Motor neuron (in vitro differentiated cells): Measurements from ENCODE around the gene TMIE. TPM values are rescaled to one million over a fixed set of nuclear protein-coding genes. Genes with fewer than 3 reads are reported as not detected.
A peak's percentile ranks its signal among the peaks of the same experiment; 100 is the strongest.

Source experiments
- ATAC-seq, 8 experiments: fragments of 200-7000 bp; cut with Tn5 transposase; replicated peaks in 6 of 8; 2 replicates each; pipeline ENCODE4 v1.8.0; 2021; ENCODE audit warnings: mild to moderate bottlenecking in 8 of 8, moderate library complexity in 8 of 8
- H3K27ac ChIP-seq, 2 donors: fragments of 250-450 bp; sonication (Bioruptor Pico); 2 replicates each; pipeline ENCODE4 v1.9.0; 2021; ENCODE audit warnings: antibody characterized with exemption in 2 of 2, mild to moderate bottlenecking in 2 of 2, moderate library complexity in 1 of 2
- H3K4me1 ChIP-seq, 2 donors: fragments of 250-450 bp; sonication (Bioruptor Pico); replicated peaks in 1 of 2; 2 replicates each; pipeline ENCODE4 v1.6.1; 2021; ENCODE audit warnings: antibody characterized with exemption in 2 of 2, mild to moderate bottlenecking in 2 of 2, moderate library complexity in 1 of 2
- H3K4me3 ChIP-seq, 5 donors: fragments of 250-450 bp; sonication (Bioruptor Pico); 2 replicates each; pipeline ENCODE4 v1.9.0; 2021; ENCODE audit warnings: antibody characterized with exemption in 5 of 5, mild to moderate bottlenecking in 5 of 5, moderate library complexity in 4 of 5
- WGBS, 10 experiments: fragments of 450-650 bp; shearing (Covaris generic); methylation state at CpG; one replicate each; pipeline ENCODE4 v1.0.0; 2022; 5-methylcytosine and 5-hydroxymethylcytosine counted together
- in situ Hi-C, 9 experiments: fragments of 400-800 bp; cut with MboI; loops; one replicate each; pipeline ENCODE4 v1.15.0; 2021; ENCODE audit warnings: low sequenced_read_pairs in 9 of 9, low pct_unique_long_range_greater_than_20kb in 2 of 9; ENCODE audit not compliant: unreplicated experiment in 9 of 9
- total RNA-seq, 8 experiments: library from RNA; unstranded; fragments of 300-600 nt; gene quantifications; 2 replicates each; pipeline versions ENCODE4 v1.2.3 to v1.2.4, GENCODE V29; 2022

The TMIE gene
- total RNA-seq, 8 experiments from 2014 or later, result 0.25 to 2.6 (median 0.82) TPM; not detected in 2

DNA sequence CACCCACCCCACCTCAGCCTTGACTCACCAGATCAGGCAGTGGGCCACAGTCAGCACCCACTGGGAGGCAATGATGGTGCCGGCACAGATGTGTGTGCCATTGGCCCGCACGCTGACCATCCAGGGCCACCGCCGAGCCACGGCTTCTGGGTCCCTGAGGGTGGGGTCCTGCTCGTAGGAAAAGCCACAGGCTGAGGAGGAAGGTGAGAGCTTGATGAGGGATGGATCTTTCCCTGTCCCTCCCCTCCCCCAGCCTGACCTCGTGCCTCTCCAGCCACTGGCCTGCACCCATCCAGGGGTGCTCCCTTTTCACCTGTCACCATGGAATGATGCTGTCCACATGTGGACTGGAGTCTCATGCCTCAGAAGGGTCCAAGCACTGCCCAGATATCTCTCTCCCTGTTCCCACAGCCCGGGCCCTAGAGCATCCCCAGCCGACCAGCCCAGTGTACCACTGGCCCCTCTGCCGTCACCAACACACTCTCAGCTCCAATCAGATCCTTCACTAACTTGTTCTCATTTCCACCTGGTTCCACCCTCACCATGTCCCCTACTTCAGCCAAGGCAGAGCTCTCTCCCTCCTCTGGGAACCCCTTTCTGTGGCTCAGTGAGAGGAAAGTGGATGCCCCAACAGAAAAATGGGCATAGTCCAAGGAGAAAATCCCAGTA is 14.4 kb downstream of the TMIE start:
- H3K4me3 ChIP-seq, result no peak overlapping the region
- H3K27ac ChIP-seq, result no peak overlapping the region
- 20 to 100% (median 83%) methylated on average over 1 to 8 of the region's 11 CpGs; no CpG with 5 or more reads in 5 of the 10 experiments for WGBS, 10 experiments
- H3K4me1 ChIP-seq, result peaks cover 4 to 6% of the 10 kb centered on the region in 2 donors
- in situ Hi-C loops, result loop anchor here in 8 of 9 experiments (10.0 to 25.0 kb wide), 5 partner anchors 169 to 647 kb away; partner anchors contain the start of gene PTH1R (in 5 of the 8)
- ATAC-seq, result no peak

DNA sequence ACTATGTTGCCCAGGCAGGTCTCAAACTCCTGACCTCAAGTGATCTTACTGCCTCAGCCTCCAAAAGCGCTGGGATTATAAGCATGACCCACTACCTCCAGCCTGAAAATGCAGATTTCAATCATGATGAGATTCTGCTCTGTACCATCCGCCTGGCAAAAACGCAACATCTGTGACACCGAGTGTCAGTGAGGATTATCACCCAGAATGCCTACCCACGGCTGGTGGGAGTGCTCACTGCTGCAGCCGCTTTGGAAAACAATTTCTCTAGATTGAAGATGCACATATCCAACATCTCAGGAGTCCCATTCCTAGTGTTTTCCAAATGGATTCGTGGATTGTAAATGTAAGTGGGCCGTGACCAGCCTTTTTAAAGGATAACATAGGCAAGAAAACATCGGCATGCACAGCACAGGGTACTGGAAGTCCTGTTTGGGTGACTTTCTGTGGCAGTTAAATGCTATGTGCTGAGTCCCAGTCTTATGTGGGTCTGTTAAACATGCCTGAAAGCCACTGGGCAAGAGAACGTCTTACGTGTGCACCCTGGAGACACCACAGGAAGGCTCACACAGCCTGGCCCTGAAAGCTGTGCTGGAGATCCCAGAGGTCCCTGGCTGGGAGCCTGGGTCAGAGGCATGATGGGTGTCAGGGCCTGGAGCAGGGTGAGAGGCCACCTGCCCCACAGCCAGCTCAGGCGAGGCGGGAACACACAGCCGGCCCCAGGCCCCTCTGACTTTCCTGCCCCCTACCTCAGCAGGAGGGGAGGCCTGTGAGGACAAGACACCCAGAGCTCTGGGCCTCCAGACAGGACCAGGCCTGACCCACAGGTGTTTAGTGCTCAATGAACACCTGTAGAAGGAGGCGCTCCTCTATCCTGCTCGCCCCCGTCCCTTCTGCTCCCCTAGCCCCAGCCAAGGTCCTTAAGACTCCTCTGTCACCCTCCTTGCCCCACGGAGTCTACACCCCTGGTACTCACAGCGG is 15.6 kb downstream of the TMIE start:
- in situ Hi-C loops, result loop anchor here in 8 of 9 experiments (10.0 to 25.0 kb wide), 5 partner anchors 168 to 646 kb away; partner anchors contain the start of gene PTH1R (in 5 of the 8)
- no peak for ATAC-seq
- no peak overlapping the region for H3K4me3 ChIP-seq
- 53 to 100% (median 86%) methylated on average over 1 to 7 of the region's 19 CpGs; no CpG with 5 or more reads in 4 of the 10 experiments for WGBS, 10 experiments
- no peak overlapping the region for H3K27ac ChIP-seq
- no peaks in the 10 kb centered on the region for H3K4me1 ChIP-seq

DNA sequence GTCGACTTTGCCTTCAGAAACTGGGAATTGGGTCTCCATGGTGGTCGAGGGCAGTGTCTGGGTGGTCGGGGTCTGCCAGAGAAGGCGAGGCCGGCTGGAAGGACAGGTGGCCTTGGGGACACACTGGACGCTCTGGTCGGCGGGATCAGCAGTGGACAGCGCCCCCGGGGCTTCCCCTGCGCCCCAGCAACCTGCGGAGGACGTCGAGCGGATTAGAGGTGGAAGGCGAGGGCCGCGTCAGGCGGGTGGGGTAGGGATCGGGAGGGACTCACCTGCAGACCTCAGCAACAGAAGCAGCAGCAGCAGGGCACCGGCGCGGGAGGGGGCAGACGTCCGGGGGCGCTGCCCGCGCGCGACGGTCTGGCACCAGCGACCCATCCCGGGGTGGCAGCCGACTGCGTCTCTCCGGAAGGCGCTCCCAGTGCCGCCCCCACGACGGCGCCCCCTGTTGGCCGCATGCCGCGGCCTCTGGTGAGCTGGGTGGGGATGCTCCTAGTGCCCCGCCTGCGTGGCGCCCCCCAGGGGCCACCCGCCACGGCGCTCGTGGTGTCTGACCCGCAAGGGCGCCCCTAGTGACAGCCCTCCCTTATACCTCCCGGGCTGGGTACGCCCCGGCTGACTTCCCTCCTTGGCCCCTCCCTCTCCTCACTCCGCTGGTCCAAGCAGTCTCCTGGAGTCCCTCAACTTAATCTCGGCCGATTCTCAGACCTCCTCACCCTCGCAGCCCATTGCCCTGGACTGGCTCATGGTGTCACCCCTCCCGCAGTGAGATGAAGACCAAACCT is 16.4 kb downstream of the TMIE start, which contains the start of gene PRSS50:
Gene PRSS50 (minus strand): TSS at position 423 of the 785 bp plus-strand sequence. CDS start 45 bp downstream, at position 378.
- in situ Hi-C loops, result loop anchor here in 8 of 9 experiments (10.0 to 25.0 kb wide), 5 partner anchors 167 to 645 kb away; partner anchors contain the start of gene PTH1R (in 5 of the 8)
- peak in 1 of 8 experiments; percentile 78 for ATAC-seq
- WGBS, 10 experiments, result 65 to 100% (median 80%) methylated on average over 1 to 3 of the region's 61 CpGs; no CpG with 5 or more reads in 6 of the 10 experiments
- no peaks in the 10 kb centered on the region for H3K4me1 ChIP-seq
- no peak within 1 kb of the TSS for H3K4me3 ChIP-seq
- H3K27ac ChIP-seq, result no peak within 1 kb of the TSS

DNA sequence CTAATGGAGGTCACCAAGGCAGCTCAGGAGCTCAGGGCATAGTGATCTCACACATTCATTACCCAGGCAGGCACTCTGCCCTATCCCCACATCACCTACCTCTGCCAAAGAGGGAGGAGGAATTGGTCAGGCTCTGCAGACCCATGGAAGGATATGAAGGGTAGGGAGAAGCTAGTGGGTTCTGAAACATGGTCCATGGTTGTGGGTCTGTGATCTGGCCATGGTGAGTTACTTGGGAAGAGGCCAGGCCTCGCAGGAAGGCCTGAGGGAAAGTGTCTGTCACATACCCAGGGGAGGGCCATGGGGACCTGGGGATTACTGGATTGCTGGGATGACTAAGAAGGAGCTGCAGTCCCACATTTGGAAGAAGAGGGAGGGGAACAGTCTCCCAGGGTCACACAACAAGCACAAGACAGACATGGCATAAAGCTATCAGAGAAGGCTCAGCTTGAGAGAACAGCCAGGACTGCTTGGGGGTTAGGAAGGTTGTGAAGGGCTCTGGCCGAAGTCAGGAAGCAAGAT is 17.9 kb downstream of the TMIE start:
- no peak overlapping the region for H3K4me3 ChIP-seq
- H3K4me1 ChIP-seq, result no peaks in the 10 kb centered on the region
- ATAC-seq, result no peak
- in situ Hi-C loops, result loop anchor here in 8 of 9 experiments (10.0 to 25.0 kb wide), 5 partner anchors 166 to 643 kb away; partner anchors contain the start of gene PTH1R (in 5 of the 8)
- 29 to 83% (median 69%) methylated on average over 1 to 2 of the region's 2 CpGs; no CpG with 5 or more reads in 6 of the 10 experiments for WGBS, 10 experiments
- H3K27ac ChIP-seq, result no peak overlapping the region

DNA sequence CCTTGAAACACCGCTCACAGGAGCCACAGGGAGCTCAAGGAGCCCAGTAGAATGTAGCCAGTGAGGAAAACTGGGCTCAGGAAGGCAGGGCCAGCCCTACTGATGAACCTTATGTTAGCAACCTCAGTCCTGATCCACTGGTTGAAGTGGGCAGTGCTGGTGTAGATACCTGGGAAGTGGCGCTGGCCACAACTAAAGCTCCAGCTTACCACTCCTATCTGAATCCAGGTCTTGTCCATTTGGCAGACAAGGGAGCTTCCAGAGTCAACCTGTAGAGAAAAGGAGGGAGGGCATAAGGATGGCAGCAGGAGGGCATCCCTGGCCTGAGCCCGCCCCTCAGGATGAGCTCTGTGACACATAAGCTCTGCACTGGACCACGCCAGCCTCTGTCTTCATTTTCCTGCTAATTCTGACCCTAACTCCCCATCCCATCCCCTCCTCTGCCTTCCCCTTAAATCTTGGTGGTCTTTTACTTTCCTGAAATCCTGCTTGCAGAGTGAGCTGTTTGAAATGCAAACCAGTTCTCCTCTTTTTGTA is 18.6 kb downstream of the TMIE start:
- 40 to 87% (median 65%) methylated on average over 1 to 4 of the region's 4 CpGs; no CpG with 5 or more reads in 4 of the 10 experiments for WGBS, 10 experiments
- H3K4me1 ChIP-seq, result no peaks in the 10 kb centered on the region
- in situ Hi-C loops, result loop anchor here in 8 of 9 experiments (10.0 to 25.0 kb wide), 5 partner anchors 165 to 642 kb away; partner anchors contain the start of gene PTH1R (in 5 of the 8)
- H3K27ac ChIP-seq, result no peak overlapping the region
- no peak for ATAC-seq
- H3K4me3 ChIP-seq, result no peak overlapping the region

DNA sequence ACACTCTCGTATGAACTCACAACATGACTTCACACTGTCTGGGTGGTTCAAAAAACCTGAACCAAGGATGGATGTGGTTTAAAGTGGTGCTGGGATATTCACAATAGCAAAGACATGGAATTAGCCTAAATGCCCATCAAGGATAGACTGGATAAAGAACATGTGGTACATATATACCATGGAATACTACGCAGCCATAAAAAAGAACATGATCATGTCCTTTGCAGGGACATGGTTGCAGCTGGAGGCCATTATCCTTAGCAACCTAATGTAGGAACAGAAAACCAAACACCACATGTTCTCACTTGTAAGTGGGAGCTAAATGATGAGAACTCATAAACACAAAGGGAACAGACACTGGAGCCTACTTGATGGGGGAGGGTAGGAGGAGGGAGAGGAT is 19.8 kb downstream of the TMIE start:
- no peak for ATAC-seq
- no peaks in the 10 kb centered on the region for H3K4me1 ChIP-seq
- in situ Hi-C loops, result loop anchor here in 7 of 9 experiments (25.0 kb wide), 4 partner anchors 166 to 641 kb away; partner anchors contain the start of gene PTH1R (in 5 of the 7)
- no peak overlapping the region for H3K27ac ChIP-seq
- 0 to 100% (median 64%) methylated on average over 1 to 2 of the region's 2 CpGs; no CpG with 5 or more reads in 2 of the 10 experiments for WGBS, 10 experiments
- H3K4me3 ChIP-seq, result no peak overlapping the region

DNA sequence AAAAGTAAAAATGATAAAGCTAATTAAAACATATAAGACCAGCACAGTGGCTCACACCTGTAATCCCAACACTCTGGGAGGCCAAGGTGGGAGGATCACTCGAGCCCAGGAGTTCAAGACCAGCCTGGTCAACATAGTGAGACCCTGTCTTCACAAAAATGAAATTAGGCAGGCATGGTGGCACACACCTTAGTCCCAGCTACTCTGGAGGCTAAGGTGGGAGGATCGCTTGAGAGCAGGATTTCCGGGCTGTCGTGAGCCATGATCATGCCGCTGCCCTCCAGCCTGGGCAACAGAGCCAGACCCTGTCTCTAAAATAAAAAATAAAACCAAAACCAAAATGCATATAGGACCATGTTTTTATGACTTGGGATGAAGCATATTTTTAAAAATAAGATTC is 21.3 kb downstream of the TMIE start:
- Histone ChIP-seq H3K27ac (no peak overlapping the region), H3K4me1 (no peaks in the 10 kb centered on the region), H3K4me3 (no peak overlapping the region)
- ATAC-seq, result no peak
- in situ Hi-C loops, result loop anchor here in 7 of 9 experiments (25.0 kb wide), 4 partner anchors 165 to 640 kb away; partner anchors contain the start of gene PTH1R (in 5 of the 7)
- WGBS, 10 experiments, result 71 to 100% (median 94%) methylated on average over 1 to 5 of the region's 5 CpGs; no CpG with 5 or more reads in 3 of the 10 experiments

DNA sequence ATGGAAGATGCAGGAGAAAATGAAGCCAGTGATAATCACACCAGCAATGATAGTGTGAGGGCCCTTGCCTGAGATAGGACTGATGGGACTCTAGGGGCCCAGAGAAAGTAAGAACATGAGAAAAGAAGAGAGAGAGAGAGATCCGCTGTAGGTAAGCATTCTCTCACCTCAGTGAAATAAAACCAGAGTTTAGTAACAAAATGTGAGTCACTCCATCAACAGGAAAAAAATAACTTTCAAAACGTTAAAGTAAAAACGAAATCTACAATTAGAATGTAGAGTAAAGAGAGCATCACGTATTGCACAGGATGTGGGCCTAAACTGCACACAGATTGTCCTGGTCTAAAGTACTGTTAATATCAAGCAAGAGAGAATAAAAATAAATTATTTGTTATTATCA is 23.2 kb downstream of the TMIE start:
- H3K27ac ChIP-seq, result no peak overlapping the region
- 45 to 88% (median 69%) methylated on average over 3 to 4 of the region's 4 CpGs for WGBS, 10 experiments
- in situ Hi-C loops, result loop anchor here in 7 of 9 experiments (25.0 kb wide), 4 partner anchors 163 to 638 kb away; partner anchors contain the start of gene PTH1R (in 5 of the 7)
- H3K4me1 ChIP-seq, result no peaks in the 10 kb centered on the region
- H3K4me3 ChIP-seq, result no peak overlapping the region
- ATAC-seq, result no peak

DNA sequence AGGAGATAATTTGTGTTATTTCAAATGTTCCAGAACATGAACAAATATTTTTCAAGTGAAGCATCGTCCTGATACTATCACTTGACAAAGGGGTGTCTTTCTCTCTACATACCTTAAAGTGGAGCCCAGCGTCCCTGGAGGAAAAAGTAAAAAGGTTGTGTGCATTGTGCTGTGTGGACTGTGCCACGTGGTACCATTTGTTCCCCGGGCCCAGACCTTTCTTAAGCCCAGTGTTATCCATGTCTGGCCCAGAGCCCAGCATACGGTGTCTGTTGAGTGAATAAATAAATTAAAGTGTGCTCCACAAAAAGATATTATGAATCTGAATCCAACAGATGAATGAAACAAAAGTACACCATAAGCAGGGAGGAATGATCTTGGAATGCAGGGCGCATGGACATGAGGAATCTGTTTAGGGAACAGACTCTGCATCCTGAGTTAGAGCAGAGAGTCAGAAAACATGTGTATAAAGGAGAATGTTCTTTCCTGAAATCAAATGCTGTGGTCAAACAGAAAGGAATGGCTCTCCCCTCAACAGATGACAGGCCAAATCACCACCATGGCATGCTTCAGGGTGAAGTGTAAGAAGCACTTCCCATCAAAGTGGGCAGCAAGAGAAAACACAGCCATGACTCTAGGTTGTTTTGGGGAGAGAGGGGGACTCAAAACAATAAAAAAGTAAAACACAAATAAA is 24.6 kb downstream of the TMIE start:
- Histone ChIP-seq H3K27ac (no peak overlapping the region), H3K4me1 (no peaks in the 10 kb centered on the region), H3K4me3 (no peak overlapping the region)
- in situ Hi-C loops, result loop anchor here in 1 of 9 experiments (25.0 kb wide), 1 partner anchor 112 kb away; no protein-coding TSS in a partner anchor
- WGBS, 10 experiments, result 0 to 82% (median 48%) methylated on average over 1 to 6 of the region's 6 CpGs; no CpG with 5 or more reads in 2 of the 10 experiments
- peak in 1 of 8 experiments; percentile 95 for ATAC-seq

DNA sequence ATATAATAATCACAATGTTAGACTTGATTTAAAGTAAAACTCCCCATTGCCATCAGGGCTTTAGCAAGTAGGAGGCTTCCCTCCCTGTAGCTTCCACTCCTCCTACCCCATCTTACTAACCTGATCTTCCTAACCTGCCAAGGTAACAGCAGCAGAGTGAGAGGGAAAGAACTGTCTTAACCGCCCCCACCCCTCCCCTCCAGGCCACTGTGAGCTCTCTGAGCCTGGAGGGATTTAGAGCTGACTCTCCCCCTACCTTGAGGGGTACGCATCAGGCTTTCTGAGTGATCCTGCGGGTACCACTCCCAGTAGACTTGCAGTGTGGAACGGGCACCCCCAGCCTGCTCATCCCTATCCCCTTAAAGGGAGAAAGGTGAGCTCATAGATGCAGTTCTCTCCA is 27.8 kb downstream of the TMIE start:
- WGBS, 10 experiments, result 20 to 100% (median 80%) methylated on average over 1 to 2 of the region's 4 CpGs; no CpG with 5 or more reads in 5 of the 10 experiments
- Histone ChIP-seq H3K4me3 (no peak overlapping the region), H3K4me1 (no peaks in the 10 kb centered on the region), H3K27ac (no peak overlapping the region)
- in situ Hi-C loops, result loop anchor here in 1 of 9 experiments (25.0 kb wide), 1 partner anchor 108 kb away; no protein-coding TSS in a partner anchor
- ATAC-seq, result no peak

DNA sequence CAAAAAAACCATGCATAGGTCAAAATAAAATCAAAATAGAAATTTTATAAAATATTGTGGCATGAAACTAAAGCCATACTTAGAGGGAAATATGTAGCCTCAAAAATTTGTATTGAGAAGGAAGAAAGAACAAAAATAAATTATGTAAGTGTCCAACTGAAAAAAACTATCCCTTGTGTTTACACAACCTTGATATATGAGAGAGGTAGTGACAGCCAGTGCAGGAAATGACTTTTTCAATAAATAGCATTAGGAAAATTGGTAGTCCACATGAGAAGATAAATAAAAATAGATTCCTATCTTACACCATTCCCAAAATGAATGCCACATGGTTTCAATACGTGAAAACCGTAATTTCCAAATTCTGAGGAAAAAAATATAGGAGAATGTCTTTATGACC is 29.6 kb downstream of the TMIE start:
- H3K4me1 ChIP-seq, result no peaks in the 10 kb centered on the region
- 3 to 100% (median 95%) methylated on average over 1 to 2 of the region's 2 CpGs; no CpG with 5 or more reads in 1 of the 10 experiments for WGBS, 10 experiments

More for the DNA sequence above, 29.6 kb downstream of the TMIE start:
- no peak overlapping the region for H3K27ac ChIP-seq
- H3K4me3 ChIP-seq, result no peak overlapping the region
- no peak for ATAC-seq
- in situ Hi-C loops, result loop anchor here in 1 of 9 experiments (25.0 kb wide), 1 partner anchor 106 kb away; no protein-coding TSS in a partner anchor
